GM20000 (cell line): ENCODE measurements around the gene OR3A2.
"Not testable (repeated sequence)": the region's sequence is repeated elsewhere in the genome, so short reads cannot be mapped to it uniquely, and the experiment has no call there.

Experiments used
- DNase-seq: peaks from one replicate; pipeline ENCODE4 v3.0.0; 2012; ENCODE audit warnings: low spot score
- CTCF ChIP-seq: IDR thresholded peaks from 2 replicates; pipeline ENCODE4 v1.5.1; 2012; ENCODE audit warnings: mild to moderate bottlenecking, control low read depth; ENCODE audit errors: extremely low read depth, missing control alignments

The OR3A2 gene

GRCh38 chr17:3385869-3386816 is at the start of gene OR3A2:
OR3A2 (minus strand) TSS chr17:3386308.
- no peak for DNase-seq
- no peak for TF ChIP-seq CTCF

GRCh38 chr17:3433741-3434140 is 47.6 kb upstream of the OR3A2 start, which contains the start of gene OR1E2:
OR1E2 (minus strand) TSS chr17:3433841; CDS start chr17:3433841, 0 bp downstream.
- no peak for DNase-seq
- no peak for TF ChIP-seq CTCF

- not testable (repeated sequence) for DNase-seq
Measured at GRCh38 chr17:3433215-3433614, 47.1 kb upstream of the OR3A2 start.

GRCh38 chr17:3418222-3418621 is 32.1 kb upstream of the OR3A2 start:
- DNase-seq = no peak
- TF ChIP-seq CTCF = no peak

- TF ChIP-seq CTCF = no peak
- DNase-seq = no peak
Measured at GRCh38 chr17:3415610-3416009, 29.5 kb upstream of the OR3A2 start.

GRCh38 chr17:3412216-3412615 is 26.1 kb upstream of the OR3A2 start:
- DNase-seq = not testable (repeated sequence)

- no peak for DNase-seq
- TF ChIP-seq CTCF = no peak
Measured at GRCh38 chr17:3411070-3411469, 25.0 kb upstream of the OR3A2 start, which contains the start of gene OR3A3. OR3A3 (plus strand) TSS chr17:3411370.

GRCh38 chr17:3403856-3404255 is 17.7 kb upstream of the OR3A2 start:
- DNase-seq = not testable (repeated sequence)

GRCh38 chr17:3401786-3402185 is 15.7 kb upstream of the OR3A2 start:
- no peak for TF ChIP-seq CTCF
- DNase-seq = no peak
